Osteoblast (primary cell): ENCODE results near the gene FTO. TPM values are rescaled to one million over a fixed set of nuclear protein-coding genes. Genes with fewer than 3 reads are reported as not detected.
A peak's percentile ranks its signal among the peaks of the same experiment; 100 is the strongest.

Source experiments
- DNase-seq: peaks from one replicate; pipeline ENCODE4 v3.0.0; 2011; ENCODE audit warnings: low spot score, mixed read lengths; ENCODE audit not compliant: insufficient read length; ENCODE audit errors: missing footprints
- H2AFZ ChIP-seq: 2 replicates; pipeline ENCODE4 v1.6.0; 2011; ENCODE audit warnings: mild to moderate bottlenecking, low read length
- H3K27ac ChIP-seq: 2 replicates; pipeline ENCODE4 v1.5.1; 2011; ENCODE audit warnings: mild to moderate bottlenecking, low read depth, low read length, moderate library complexity
- H3K27me3 ChIP-seq: 2 replicates; pipeline ENCODE4 v1.6.0; 2012; ENCODE audit warnings: mild to moderate bottlenecking, control low read depth, inconsistent platforms, low read length, moderate library complexity; ENCODE audit not compliant: insufficient read depth
- H3K36me3 ChIP-seq: 2 replicates; pipeline ENCODE4 v1.5.1; 2011; ENCODE audit warnings: mild to moderate bottlenecking, low read length, control low read depth, moderate library complexity; ENCODE audit not compliant: insufficient read depth
- H3K4me1 ChIP-seq: 2 replicates; pipeline ENCODE4 v1.5.1; 2011; ENCODE audit warnings: mild to moderate bottlenecking, low read length, control low read depth, moderate library complexity; ENCODE audit not compliant: insufficient read depth
- H3K4me2 ChIP-seq: 2 replicates; pipeline ENCODE4 v1.6.0; 2011; ENCODE audit warnings: mild to moderate bottlenecking, low read length; ENCODE audit not compliant: insufficient read depth
- H3K4me3 ChIP-seq: fragments of 200-600 bp; sonication (generic); 3 replicates; pipeline ENCODE4 v1.5.1; 2012; ENCODE audit warnings: mild to moderate bottlenecking, low read length, inconsistent platforms; ENCODE audit not compliant: insufficient read depth
- H3K79me2 ChIP-seq: 2 replicates; pipeline ENCODE4 v1.6.0; 2012; ENCODE audit warnings: mild to moderate bottlenecking, low read length, control low read depth, inconsistent platforms; ENCODE audit not compliant: insufficient read depth
- H3K9me3 ChIP-seq: 2 replicates; pipeline ENCODE4 v1.5.1; 2011; ENCODE audit warnings: low read depth, low read length, control low read depth
- H4K20me1 ChIP-seq: 2 replicates; pipeline ENCODE4 v1.6.0; 2012; ENCODE audit warnings: mild to moderate bottlenecking, low read length, control low read depth; ENCODE audit not compliant: insufficient read depth
- total RNA-seq: library from RNA; depleted of rRNA; stranded (reverse); fragments of >200 nt; gene quantifications from 2 replicates; pipeline ENCODE4 v1.2.3, GENCODE V29; 2012
- TF ChIP-seq, protein P1 (sequence below): IDR thresholded peaks from 2 replicates; pipeline ENCODE4 v1.5.1; 2011; ENCODE audit warnings: mild to moderate bottlenecking, low read depth, low read length, moderate library complexity; ENCODE audit errors: extremely low read depth

FTO gene
- total RNA-seq, 1 donor = 152 TPM

DNA sequence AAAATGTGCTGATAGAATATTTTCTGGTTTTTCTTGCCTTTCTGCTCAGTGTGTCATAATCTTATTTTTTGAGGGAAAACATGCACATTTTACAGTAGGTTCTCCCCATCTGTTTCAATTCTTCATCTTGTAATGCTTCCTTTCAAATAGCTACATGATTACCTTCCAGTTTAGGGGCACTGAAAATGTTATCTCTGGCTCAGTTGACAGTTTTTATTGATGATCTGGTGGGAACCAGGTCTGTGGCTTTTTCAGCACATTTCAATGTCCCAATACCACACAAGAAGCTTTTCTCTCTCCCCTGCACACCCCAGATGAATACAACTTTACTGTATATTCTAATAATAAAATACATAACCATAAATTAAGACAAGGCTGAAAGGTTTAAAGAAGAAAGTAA is 36.5 kb downstream of the FTO start:
- peaks cover 6% of the 10 kb centered on the region for H4K20me1 ChIP-seq
- TF ChIP-seq, protein P1, sequence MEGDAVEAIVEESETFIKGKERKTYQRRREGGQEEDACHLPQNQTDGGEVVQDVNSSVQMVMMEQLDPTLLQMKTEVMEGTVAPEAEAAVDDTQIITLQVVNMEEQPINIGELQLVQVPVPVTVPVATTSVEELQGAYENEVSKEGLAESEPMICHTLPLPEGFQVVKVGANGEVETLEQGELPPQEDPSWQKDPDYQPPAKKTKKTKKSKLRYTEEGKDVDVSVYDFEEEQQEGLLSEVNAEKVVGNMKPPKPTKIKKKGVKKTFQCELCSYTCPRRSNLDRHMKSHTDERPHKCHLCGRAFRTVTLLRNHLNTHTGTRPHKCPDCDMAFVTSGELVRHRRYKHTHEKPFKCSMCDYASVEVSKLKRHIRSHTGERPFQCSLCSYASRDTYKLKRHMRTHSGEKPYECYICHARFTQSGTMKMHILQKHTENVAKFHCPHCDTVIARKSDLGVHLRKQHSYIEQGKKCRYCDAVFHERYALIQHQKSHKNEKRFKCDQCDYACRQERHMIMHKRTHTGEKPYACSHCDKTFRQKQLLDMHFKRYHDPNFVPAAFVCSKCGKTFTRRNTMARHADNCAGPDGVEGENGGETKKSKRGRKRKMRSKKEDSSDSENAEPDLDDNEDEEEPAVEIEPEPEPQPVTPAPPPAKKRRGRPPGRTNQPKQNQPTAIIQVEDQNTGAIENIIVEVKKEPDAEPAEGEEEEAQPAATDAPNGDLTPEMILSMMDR = no peak
- peaks cover 70% of the 10 kb centered on the region for H3K79me2 ChIP-seq

DNA sequence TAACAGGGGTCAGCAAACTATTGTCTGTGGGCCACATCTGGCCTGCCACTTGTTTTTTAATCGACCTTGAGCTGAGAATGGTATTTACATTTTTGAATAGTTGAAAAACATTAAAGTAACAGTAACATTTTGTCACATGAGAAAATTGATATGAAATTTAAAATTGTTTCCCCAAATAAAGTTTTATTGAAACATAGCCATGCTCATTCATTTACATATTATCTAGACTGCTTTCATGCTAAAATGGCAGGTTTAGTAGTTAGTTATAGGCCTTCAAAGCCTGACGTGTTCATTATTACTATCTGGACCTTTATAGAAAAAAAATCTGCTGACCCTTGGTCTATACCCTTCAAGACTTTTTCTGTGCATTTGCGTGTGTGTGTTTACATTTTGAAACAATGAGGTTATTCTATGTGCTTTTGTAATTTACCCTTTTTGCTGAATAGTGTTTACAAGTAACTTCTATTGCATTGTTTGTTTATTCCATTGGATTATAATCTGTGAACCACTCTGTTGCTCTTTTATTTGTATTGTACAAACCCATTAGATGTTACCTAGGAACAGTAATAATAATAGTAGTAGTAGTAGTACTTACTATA is 37.1 kb downstream of the FTO start:
- Histone ChIP-seq H3K4me1 (peaks cover 20% of the 10 kb centered on the region), H4K20me1 (peaks cover 5% of the 10 kb centered on the region), H3K27me3 (no peaks in the 10 kb centered on the region), H3K27ac (no peak overlapping the region), H3K79me2 (peaks cover 67% of the 10 kb centered on the region), H2AFZ (no peak overlapping the region), H3K9me3 (no peaks in the 10 kb centered on the region), H3K4me3 (no peak overlapping the region), H3K4me2 (no peak overlapping the region), H3K36me3 (no peaks in the 10 kb centered on the region)
- TF ChIP-seq, protein P1 = no peak
- no peak for DNase-seq

More for the DNA sequence above, 36.5 kb downstream of the FTO start:
- Histone ChIP-seq H3K36me3 (no peaks in the 10 kb centered on the region), H3K4me1 (peaks cover 14% of the 10 kb centered on the region), H3K27ac (no peak overlapping the region), H3K4me2 (no peak overlapping the region), H2AFZ (no peak overlapping the region), H3K9me3 (no peaks in the 10 kb centered on the region), H3K4me3 (no peak overlapping the region), H3K27me3 (no peaks in the 10 kb centered on the region)
- DNase-seq = no peak

DNA sequence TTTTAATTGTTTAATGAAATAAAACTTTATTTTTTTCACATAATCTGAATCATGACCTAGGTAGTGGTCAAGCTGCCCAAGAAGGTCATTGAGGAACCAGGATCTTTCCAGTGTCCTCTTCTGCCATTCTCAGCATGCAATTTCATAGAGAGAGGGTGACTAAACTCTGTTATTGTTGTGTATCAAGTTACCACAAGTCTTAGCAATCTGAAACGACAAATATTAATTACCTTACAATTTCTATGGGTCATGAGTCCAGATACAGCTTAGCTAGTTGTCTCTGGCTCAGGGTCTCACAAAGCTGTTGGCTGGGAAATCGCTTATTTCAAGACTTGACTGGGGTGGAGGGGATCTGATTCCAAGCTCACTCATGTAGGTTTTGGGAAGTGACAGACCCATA is 37.6 kb downstream of the FTO start:
- no peak overlapping the region for H3K4me3 ChIP-seq
- no peaks in the 10 kb centered on the region for H3K27me3 ChIP-seq
- no peak overlapping the region for H3K4me2 ChIP-seq
- peaks cover 5% of the 10 kb centered on the region for H4K20me1 ChIP-seq
- H3K79me2 ChIP-seq = peaks cover 66% of the 10 kb centered on the region
- H3K4me1 ChIP-seq = peaks cover 25% of the 10 kb centered on the region
- H3K36me3 ChIP-seq = no peaks in the 10 kb centered on the region
- H3K27ac ChIP-seq = no peak overlapping the region
- no peak for DNase-seq
- H3K9me3 ChIP-seq = no peaks in the 10 kb centered on the region
- H2AFZ ChIP-seq = no peak overlapping the region
- TF ChIP-seq, protein P1 = no peak

DNA sequence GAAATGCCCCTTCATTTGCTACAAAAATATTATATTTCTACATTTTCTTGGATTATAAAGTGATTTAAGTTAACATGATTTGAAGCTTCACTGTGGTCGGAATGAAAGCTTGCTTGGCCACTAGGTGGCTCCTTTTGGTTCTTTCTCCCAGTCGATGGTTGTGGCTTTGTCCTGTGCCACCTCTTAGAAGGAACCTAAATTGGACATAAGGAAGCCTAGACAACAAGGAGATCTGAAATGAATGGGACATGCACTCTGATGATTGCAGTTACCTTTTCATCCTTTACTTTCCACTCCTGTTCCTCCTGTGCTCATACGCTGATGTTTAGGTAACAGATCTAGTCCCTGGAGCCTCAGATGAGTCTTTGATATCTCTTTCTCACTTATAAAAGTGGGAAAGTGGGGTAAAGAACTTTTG is 39.2 kb downstream of the FTO start:
- Histone ChIP-seq H3K27me3 (no peaks in the 10 kb centered on the region), H3K9me3 (no peaks in the 10 kb centered on the region), H2AFZ (no peak overlapping the region), H3K4me2 (no peak overlapping the region), H3K79me2 (peaks cover 67% of the 10 kb centered on the region), H3K27ac (no peak overlapping the region), H3K36me3 (no peaks in the 10 kb centered on the region), H3K4me3 (no peak overlapping the region), H4K20me1 (no peaks in the 10 kb centered on the region), H3K4me1 (peaks cover 29% of the 10 kb centered on the region)
- DNase-seq = no peak
- TF ChIP-seq, protein P1 = peak; percentile 72
